ENCODE measurements around the gene HYAL3.

DNA sequence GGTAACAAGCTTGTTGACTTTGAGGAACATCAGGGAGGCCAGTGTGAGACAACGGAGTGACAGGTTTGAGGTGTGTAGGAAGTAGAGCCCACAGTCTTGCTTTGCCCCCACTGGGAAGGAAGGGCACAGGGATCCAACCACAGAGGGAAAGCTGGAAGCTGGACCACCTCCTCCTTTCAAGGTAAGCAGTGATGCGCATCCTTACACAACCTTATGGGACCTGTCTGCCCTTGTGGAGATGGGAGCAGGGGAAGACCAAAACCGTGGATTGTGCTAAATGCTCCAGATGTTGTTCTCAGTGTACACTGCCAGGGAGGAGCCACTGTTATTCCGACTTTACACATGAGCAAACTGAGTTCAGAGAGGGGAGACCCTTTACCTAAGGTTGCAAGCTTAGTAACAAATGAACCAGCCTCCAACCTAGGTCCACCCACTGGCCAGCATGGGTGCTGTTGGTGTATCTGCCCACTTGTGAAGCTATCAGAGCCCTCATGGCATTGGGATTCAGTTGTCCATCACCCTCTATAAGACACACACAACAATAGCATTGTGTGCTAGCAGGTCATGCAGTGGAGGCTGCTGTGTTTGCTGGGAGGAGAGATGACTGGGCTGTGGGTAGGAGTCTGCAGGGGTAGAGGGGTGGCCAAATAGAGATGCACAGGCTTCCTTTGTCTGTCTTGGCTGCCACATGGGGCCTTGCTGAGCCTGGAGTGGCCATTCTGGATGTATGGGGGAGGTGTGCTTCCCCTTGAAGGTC is 20.9 kb downstream of the HYAL3 start:
- TF ChIP-seq POLR2A (IDR thresholded peaks at IDR 0.05) (no peak), EP300 (IDR thresholded peaks at IDR 0.05) (no peak)
- TF ChIP-seq, protein P1, sequence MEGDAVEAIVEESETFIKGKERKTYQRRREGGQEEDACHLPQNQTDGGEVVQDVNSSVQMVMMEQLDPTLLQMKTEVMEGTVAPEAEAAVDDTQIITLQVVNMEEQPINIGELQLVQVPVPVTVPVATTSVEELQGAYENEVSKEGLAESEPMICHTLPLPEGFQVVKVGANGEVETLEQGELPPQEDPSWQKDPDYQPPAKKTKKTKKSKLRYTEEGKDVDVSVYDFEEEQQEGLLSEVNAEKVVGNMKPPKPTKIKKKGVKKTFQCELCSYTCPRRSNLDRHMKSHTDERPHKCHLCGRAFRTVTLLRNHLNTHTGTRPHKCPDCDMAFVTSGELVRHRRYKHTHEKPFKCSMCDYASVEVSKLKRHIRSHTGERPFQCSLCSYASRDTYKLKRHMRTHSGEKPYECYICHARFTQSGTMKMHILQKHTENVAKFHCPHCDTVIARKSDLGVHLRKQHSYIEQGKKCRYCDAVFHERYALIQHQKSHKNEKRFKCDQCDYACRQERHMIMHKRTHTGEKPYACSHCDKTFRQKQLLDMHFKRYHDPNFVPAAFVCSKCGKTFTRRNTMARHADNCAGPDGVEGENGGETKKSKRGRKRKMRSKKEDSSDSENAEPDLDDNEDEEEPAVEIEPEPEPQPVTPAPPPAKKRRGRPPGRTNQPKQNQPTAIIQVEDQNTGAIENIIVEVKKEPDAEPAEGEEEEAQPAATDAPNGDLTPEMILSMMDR (IDR thresholded peaks at IDR 0.05), result no peak

All from tibial nerve (tissue), 4 donors.